ENCODE measurements around the gene RFXAP.

Gene RFXAP

DNA sequence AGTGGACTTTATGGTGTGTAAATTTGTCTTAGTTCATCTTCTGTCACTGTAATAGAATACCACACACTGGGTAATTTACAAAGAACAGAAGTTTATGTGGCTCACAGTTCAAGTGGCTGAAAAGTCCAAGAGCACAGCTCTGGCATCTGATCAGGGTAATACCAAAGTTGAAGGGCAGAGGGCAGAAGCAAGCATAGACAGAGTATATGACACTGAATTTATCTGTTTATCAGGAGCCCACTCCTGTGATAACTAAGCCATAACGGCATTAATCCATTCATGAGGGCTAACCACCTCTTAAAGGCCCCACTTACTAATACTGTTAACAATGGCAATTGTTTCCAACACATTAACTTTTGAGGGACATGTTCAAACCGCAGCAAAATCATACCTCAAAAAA lies 4.0 kb upstream of the RFXAP start:
- Histone ChIP-seq H3K4me3 (ENCODE audit: low read length) (no peak overlapping the region), H4K20me1 (ENCODE audit: control insufficient read depth, insufficient read depth, low read depth, low read length) (peaks cover 2% of the 10 kb centered on the region; the same call in 1 of the 2 replicates), H3K4me1 (ENCODE audit: control insufficient read depth, low read length) (peaks cover 8% of the 10 kb centered on the region), H3K27ac (ENCODE audit: low read depth, low read length) (no peak overlapping the region), H3K9me3 (ENCODE audit: control insufficient read depth, insufficient read depth, low read length) (no peaks in the 10 kb centered on the region), H3K9me2 (replicated peaks; ENCODE audit: control insufficient read depth, low read length) (no peaks in the 10 kb centered on the region), H3K36me3 (ENCODE audit: control insufficient read depth, low read length) (peaks cover 3% of the 10 kb centered on the region), H3K27me3 (ENCODE audit: control insufficient read depth, low read length) (peaks cover 5% of the 10 kb centered on the region), H3F3A (ENCODE audit: control insufficient read depth, insufficient read depth) (no peaks in the 10 kb centered on the region), H3K4me2 (ENCODE audit: low read length) (no peak overlapping the region), H3K79me2 (ENCODE audit: control insufficient read depth, low read length) (peaks cover 9% of the 10 kb centered on the region)
- no peak for TF ChIP-seq EZH2phosphoT487 (IDR thresholded peaks at IDR 0.05; ENCODE audit: borderline replicate concordance, low read length)
- TF ChIP-seq, protein P1, sequence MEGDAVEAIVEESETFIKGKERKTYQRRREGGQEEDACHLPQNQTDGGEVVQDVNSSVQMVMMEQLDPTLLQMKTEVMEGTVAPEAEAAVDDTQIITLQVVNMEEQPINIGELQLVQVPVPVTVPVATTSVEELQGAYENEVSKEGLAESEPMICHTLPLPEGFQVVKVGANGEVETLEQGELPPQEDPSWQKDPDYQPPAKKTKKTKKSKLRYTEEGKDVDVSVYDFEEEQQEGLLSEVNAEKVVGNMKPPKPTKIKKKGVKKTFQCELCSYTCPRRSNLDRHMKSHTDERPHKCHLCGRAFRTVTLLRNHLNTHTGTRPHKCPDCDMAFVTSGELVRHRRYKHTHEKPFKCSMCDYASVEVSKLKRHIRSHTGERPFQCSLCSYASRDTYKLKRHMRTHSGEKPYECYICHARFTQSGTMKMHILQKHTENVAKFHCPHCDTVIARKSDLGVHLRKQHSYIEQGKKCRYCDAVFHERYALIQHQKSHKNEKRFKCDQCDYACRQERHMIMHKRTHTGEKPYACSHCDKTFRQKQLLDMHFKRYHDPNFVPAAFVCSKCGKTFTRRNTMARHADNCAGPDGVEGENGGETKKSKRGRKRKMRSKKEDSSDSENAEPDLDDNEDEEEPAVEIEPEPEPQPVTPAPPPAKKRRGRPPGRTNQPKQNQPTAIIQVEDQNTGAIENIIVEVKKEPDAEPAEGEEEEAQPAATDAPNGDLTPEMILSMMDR (IDR thresholded peaks at IDR 0.05; ENCODE audit: low read depth, low read length, poor library complexity, severe bottlenecking): peak; percentile 45

GRCh38 chr13:36817996-36818803 lies 822 bp upstream of the RFXAP start:
- Histone ChIP-seq H3K36me3 (ENCODE audit: control insufficient read depth, low read length) (peaks cover 20% of the 10 kb centered on the region), H3K4me2 (ENCODE audit: low read length) (peak overlapping the region; percentile 97), H4K20me1 (ENCODE audit: control insufficient read depth, insufficient read depth, low read depth, low read length) (peaks cover 10% of the 10 kb centered on the region; the same call in 1 of the 2 replicates), H3K27ac (ENCODE audit: low read depth, low read length) (no peak overlapping the region), H3K9me3 (ENCODE audit: control insufficient read depth, insufficient read depth, low read length) (no peaks in the 10 kb centered on the region), H3K79me2 (ENCODE audit: control insufficient read depth, low read length) (peaks cover 41% of the 10 kb centered on the region), H3F3A (ENCODE audit: control insufficient read depth, insufficient read depth) (0 out of 2 replicates have a peak, but pooled peaks cover 2% of the 10 kb centered on the region), H3K27me3 (ENCODE audit: control insufficient read depth, low read length) (no peaks in the 10 kb centered on the region; the same call in 1 of the 2 replicates), H3K9me2 (replicated peaks; ENCODE audit: control insufficient read depth, low read length) (no peaks in the 10 kb centered on the region), H3K4me3 (ENCODE audit: low read length) (peak overlapping the region; percentile 89), H3K4me1 (ENCODE audit: control insufficient read depth, low read length) (peaks cover 34% of the 10 kb centered on the region)
- no peak for TF ChIP-seq EZH2phosphoT487 (IDR thresholded peaks at IDR 0.05; ENCODE audit: borderline replicate concordance, low read length)
- TF ChIP-seq, protein P1 (IDR thresholded peaks at IDR 0.05; ENCODE audit: low read depth, low read length, poor library complexity, severe bottlenecking): peak; percentile 43

DNA sequence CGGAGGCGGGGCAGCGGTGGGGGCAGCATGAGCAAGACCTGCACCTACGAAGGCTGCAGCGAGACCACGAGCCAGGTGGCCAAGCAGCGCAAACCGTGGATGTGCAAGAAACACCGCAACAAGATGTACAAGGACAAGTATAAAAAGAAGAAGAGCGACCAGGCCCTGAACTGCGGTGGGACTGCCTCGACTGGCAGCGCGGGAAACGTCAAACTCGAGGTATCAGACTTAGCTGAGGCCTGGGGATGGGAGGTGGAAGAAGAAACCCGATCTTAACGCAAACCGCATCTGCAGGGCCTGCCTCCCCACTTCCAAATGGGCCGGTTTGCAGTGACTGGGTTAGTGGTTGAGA lies 693 bp downstream of the RFXAP start:
- Histone ChIP-seq H3K4me3 (ENCODE audit: low read length) (peak overlapping the region; percentile 89), H3K27ac (ENCODE audit: low read depth, low read length) (peak overlapping the region; percentile 57), H3K27me3 (ENCODE audit: control insufficient read depth, low read length) (no peaks in the 10 kb centered on the region), H3K36me3 (ENCODE audit: control insufficient read depth, low read length) (peaks cover 31% of the 10 kb centered on the region), H3K4me1 (ENCODE audit: control insufficient read depth, low read length) (peaks cover 38% of the 10 kb centered on the region), H3K4me2 (ENCODE audit: low read length) (peak overlapping the region; percentile 97), H3F3A (ENCODE audit: control insufficient read depth, insufficient read depth) (0 out of 2 replicates have a peak, but pooled peaks cover 2% of the 10 kb centered on the region), H3K9me3 (ENCODE audit: control insufficient read depth, insufficient read depth, low read length) (no peaks in the 10 kb centered on the region), H4K20me1 (ENCODE audit: control insufficient read depth, insufficient read depth, low read depth, low read length) (peaks cover 18% of the 10 kb centered on the region; the same call in 1 of the 2 replicates), H3K9me2 (replicated peaks; ENCODE audit: control insufficient read depth, low read length) (no peaks in the 10 kb centered on the region), H3K79me2 (ENCODE audit: control insufficient read depth, low read length) (peaks cover 56% of the 10 kb centered on the region)
- TF ChIP-seq EZH2phosphoT487 (IDR thresholded peaks at IDR 0.05; ENCODE audit: borderline replicate concordance, low read length): no peak
- TF ChIP-seq, protein P1 (IDR thresholded peaks at IDR 0.05; ENCODE audit: low read depth, low read length, poor library complexity, severe bottlenecking): no peak
